Neuronal stem cell (in vitro differentiated cells): Measurements from ENCODE around the gene GATA3.

Experiments
- DNase-seq: peaks from one replicate; pipeline ENCODE4 v3.0.0-alpha.2; 2013; ENCODE audit warnings: low spot score
- H2AFZ ChIP-seq: one replicate; pipeline ENCODE4 v1.6.1; 2013; ENCODE audit warnings: mild to moderate bottlenecking, low read length, inconsistent platforms
- H2AK5ac ChIP-seq: 2 replicates; pipeline ENCODE4 v1.6.1; 2013; ENCODE audit warnings: low read depth, mild to moderate bottlenecking, inconsistent platforms, low read length, moderate library complexity, mixed read lengths
- H2BK120ac ChIP-seq: 2 replicates; pipeline ENCODE4 v1.6.1; 2013; ENCODE audit warnings: low read depth, mild to moderate bottlenecking, inconsistent platforms, low read length, moderate library complexity, mixed read lengths
- H2BK12ac ChIP-seq: one replicate; pipeline ENCODE4 v1.6.1; 2013; ENCODE audit warnings: low read length, inconsistent platforms
- H2BK15ac ChIP-seq: 2 replicates; pipeline ENCODE4 v1.6.1; 2013; ENCODE audit warnings: mild to moderate bottlenecking, low read length, inconsistent platforms, mixed read lengths
- H2BK5ac ChIP-seq: one replicate; pipeline ENCODE4 v1.6.1; 2013; ENCODE audit warnings: inconsistent platforms, mild to moderate bottlenecking, low read length, moderate library complexity
- H3K14ac ChIP-seq: one replicate; pipeline ENCODE4 v1.6.1; 2013; ENCODE audit warnings: low read length, inconsistent platforms
- H3K18ac ChIP-seq: 2 replicates; pipeline ENCODE4 v1.6.1; 2013; ENCODE audit warnings: low read length, inconsistent platforms
- H3K23ac ChIP-seq: 2 replicates; pipeline ENCODE4 v1.6.1; 2013; ENCODE audit warnings: low read depth, mild to moderate bottlenecking, mixed read lengths, low read length, inconsistent platforms; ENCODE audit not compliant: poor library complexity
- H3K27ac ChIP-seq: replicated peaks from 3 replicates; pipeline ENCODE4 v1.5.1; 2013; ENCODE audit warnings: low read length, inconsistent platforms
- H3K27me3 ChIP-seq, 3 experiments: 2 replicates each; pipeline ENCODE4 v1.6.1; 2013; ENCODE audit warnings: low read length in 3 of 3, mild to moderate bottlenecking in 2 of 3, inconsistent platforms in 1 of 3, low read depth in 1 of 3, mixed read lengths in 1 of 3, moderate library complexity in 1 of 3; ENCODE audit not compliant: control insufficient read depth in 3 of 3, insufficient read depth in 3 of 3
- H3K36me3 ChIP-seq, 2 donors: replicated peaks in 1 of 2; 2 replicates each; pipeline ENCODE4 v1.6.1; 2013; ENCODE audit warnings: low read length in 2 of 2; ENCODE audit not compliant: control insufficient read depth in 2 of 2, insufficient read depth in 2 of 2
- H3K4ac ChIP-seq: 2 replicates; pipeline ENCODE4 v1.6.1; 2013; ENCODE audit warnings: inconsistent platforms, mild to moderate bottlenecking, low read length, moderate library complexity
- H3K4me1 ChIP-seq, 2 donors: 1 replicate in 1 of 2; 2 replicates in 1 of 2; pipeline ENCODE4 v1.6.1; 2013; ENCODE audit warnings: low read length in 2 of 2, low read depth in 1 of 2; ENCODE audit not compliant: control insufficient read depth in 2 of 2, insufficient read depth in 1 of 2
- H3K4me2 ChIP-seq: one replicate; pipeline ENCODE4 v1.6.1; 2013; ENCODE audit warnings: mild to moderate bottlenecking, low read length, inconsistent platforms; ENCODE audit not compliant: insufficient read depth, poor library complexity, severe bottlenecking
- H3K4me3 ChIP-seq, 2 donors: 2 replicates each; pipeline ENCODE4 v1.5.1; 2013; ENCODE audit warnings: low read length in 2 of 2, mild to moderate bottlenecking in 2 of 2, inconsistent platforms in 1 of 2, moderate library complexity in 1 of 2
- H3K79me1 ChIP-seq: one replicate; pipeline ENCODE4 v1.6.1; 2013; ENCODE audit warnings: low read depth, mild to moderate bottlenecking, inconsistent platforms, low read length, moderate library complexity
- H3K9ac ChIP-seq: one replicate; pipeline ENCODE4 v1.6.1; 2013; ENCODE audit warnings: mild to moderate bottlenecking, low read depth, low read length, inconsistent platforms; ENCODE audit not compliant: poor library complexity
- H3K9me3 ChIP-seq, 2 donors: replicated peaks in 1 of 2; 2 replicates each; pipeline versions ENCODE3 to v1.6.1; 2013; ENCODE audit warnings: low read length in 2 of 2, mild to moderate bottlenecking in 2 of 2, inconsistent platforms in 1 of 2, low read depth in 1 of 2, mixed read lengths in 1 of 2, moderate library complexity in 1 of 2; ENCODE audit not compliant: control insufficient read depth in 2 of 2, insufficient read depth in 1 of 2
- H4K8ac ChIP-seq: one replicate; pipeline ENCODE4 v1.6.1; 2013; ENCODE audit warnings: low read depth, mild to moderate bottlenecking, inconsistent platforms, low read length, moderate library complexity
- H4K91ac ChIP-seq: one replicate; pipeline ENCODE4 v1.6.1; 2013; ENCODE audit warnings: low read length, low read depth, mild to moderate bottlenecking, inconsistent platforms; ENCODE audit not compliant: poor library complexity
- WGBS, 2 donors: extraction: QIAGEN DNeasy Blood & Tissue Kit; methylation state at CpG; one replicate each; pipeline ENCODE4 v1.1.7; 2013; ENCODE audit warnings: missing lambda C conversion rate in 2 of 2, mixed read lengths in 1 of 2; ENCODE audit not compliant: insufficient read length in 2 of 2, insufficient replicate concordance in 1 of 2; ENCODE audit errors: extremely low coverage in 2 of 2; 5-methylcytosine and 5-hydroxymethylcytosine counted together

GATA3 gene

GRCh38 chr10:8114741-8115617 is 60.5 kb downstream of the GATA3 start:
- Histone ChIP-seq H2BK12ac (no peak overlapping the region), H3K14ac (no peak overlapping the region), H2AK5ac (no peak overlapping the region), H4K8ac (no peak overlapping the region), H2BK15ac (no peak overlapping the region), H3K27ac (no peak overlapping the region), H3K27me3 (no peaks in the 10 kb centered on the region), H3K23ac (no peak overlapping the region), H2BK5ac (no peak overlapping the region), H3K9me3 (peaks cover 0 to 1% of the 10 kb centered on the region in 2 donors), H3K18ac (no peak overlapping the region), H3K4me3 (no peak overlapping the region), H2AFZ (no peak overlapping the region), H4K91ac (no peak overlapping the region), H3K9ac (no peak overlapping the region), H3K36me3 (no peaks in the 10 kb centered on the region), H3K4me2 (no peak overlapping the region), H3K79me1 (no peaks in the 10 kb centered on the region), H3K4ac (no peak overlapping the region), H2BK120ac (no peak overlapping the region), H3K4me1 (peaks cover 0 to 4% of the 10 kb centered on the region in 2 donors)
- WGBS, 2 donors = no CpG with 5 or more reads among the region's 13 CpGs
- no peak for DNase-seq

- no peak overlapping the region for H3K4me3 ChIP-seq
- no peaks in the 10 kb centered on the region for H3K79me1 ChIP-seq
- H3K27me3 ChIP-seq = no peaks in the 10 kb centered on the region
- H3K14ac ChIP-seq = no peak overlapping the region
- H2BK15ac ChIP-seq = no peak overlapping the region
- no peak overlapping the region for H3K4me2 ChIP-seq
- H3K4ac ChIP-seq = no peak overlapping the region
- no peak overlapping the region for H3K23ac ChIP-seq
- H3K36me3 ChIP-seq = no peaks in the 10 kb centered on the region
- H4K8ac ChIP-seq = no peak overlapping the region
- no peak overlapping the region for H2BK5ac ChIP-seq
- peaks cover 0 to 1% of the 10 kb centered on the region in 2 donors for H3K9me3 ChIP-seq
- H2BK120ac ChIP-seq = no peak overlapping the region
- no peak overlapping the region for H3K9ac ChIP-seq
- no peak overlapping the region for H3K18ac ChIP-seq
- DNase-seq = no peak
- peaks cover 0 to 4% of the 10 kb centered on the region in 2 donors for H3K4me1 ChIP-seq
- no CpG with 5 or more reads among the region's 3 CpGs for WGBS, 2 donors
- H2AFZ ChIP-seq = no peak overlapping the region
- no peak overlapping the region for H2BK12ac ChIP-seq
- no peak overlapping the region for H2AK5ac ChIP-seq
- no peak overlapping the region for H3K27ac ChIP-seq
- H4K91ac ChIP-seq = no peak overlapping the region
Measured at GRCh38 chr10:8115618-8115980, 61.1 kb downstream of the GATA3 start.

GRCh38 chr10:8116474-8116873 is 62.0 kb downstream of the GATA3 start:
- WGBS, 2 donors = no CpG with 5 or more reads among the region's 5 CpGs
- Histone ChIP-seq H3K9ac (no peak overlapping the region), H3K4ac (no peak overlapping the region), H3K79me1 (no peaks in the 10 kb centered on the region), H3K23ac (no peak overlapping the region), H3K27ac (no peak overlapping the region), H3K4me3 (no peak overlapping the region), H3K4me1 (peaks cover 0 to 4% of the 10 kb centered on the region in 2 donors), H2BK120ac (no peak overlapping the region), H3K4me2 (no peak overlapping the region), H3K36me3 (no peaks in the 10 kb centered on the region), H3K27me3 (no peaks in the 10 kb centered on the region), H4K91ac (no peak overlapping the region), H3K14ac (no peak overlapping the region), H3K18ac (no peak overlapping the region), H2BK5ac (no peak overlapping the region), H2AFZ (no peak overlapping the region), H2BK12ac (no peak overlapping the region), H2BK15ac (no peak overlapping the region), H4K8ac (no peak overlapping the region), H2AK5ac (no peak overlapping the region), H3K9me3 (peaks cover 0 to 1% of the 10 kb centered on the region in 2 donors)
- no peak for DNase-seq

GRCh38 chr10:8116926-8117493 is 62.5 kb downstream of the GATA3 start:
- H3K27me3 ChIP-seq = no peaks in the 10 kb centered on the region
- no peak overlapping the region for H3K4me3 ChIP-seq
- H2BK15ac ChIP-seq = no peak overlapping the region
- H3K18ac ChIP-seq = no peak overlapping the region
- no peak overlapping the region for H3K14ac ChIP-seq
- H3K36me3 ChIP-seq = no peaks in the 10 kb centered on the region
- H3K4me2 ChIP-seq = no peak overlapping the region
- H3K9me3 ChIP-seq = peaks cover 0 to 1% of the 10 kb centered on the region in 2 donors
- H3K23ac ChIP-seq = no peak overlapping the region
- no peak overlapping the region for H3K4ac ChIP-seq
- H2BK5ac ChIP-seq = no peak overlapping the region
- H4K91ac ChIP-seq = no peak overlapping the region
- no CpG with 5 or more reads among the region's 12 CpGs for WGBS, 2 donors
- no peak overlapping the region for H2BK12ac ChIP-seq
- H2AFZ ChIP-seq = no peak overlapping the region
- no peak overlapping the region for H3K27ac ChIP-seq
- H3K9ac ChIP-seq = no peak overlapping the region
- no peak overlapping the region for H2BK120ac ChIP-seq
- no peak overlapping the region for H2AK5ac ChIP-seq
- peaks cover 0 to 4% of the 10 kb centered on the region in 2 donors for H3K4me1 ChIP-seq
- no peak for DNase-seq
- no peaks in the 10 kb centered on the region for H3K79me1 ChIP-seq
- H4K8ac ChIP-seq = no peak overlapping the region
